Activated T-cell treated with anti-CD3 and anti-CD28 coated beads, Interleukin-2, amount 50 U/mL, for 24 hours (primary cell): ENCODE results near the gene LRRC8E.
"Not testable (repeated sequence)": the region's sequence is repeated elsewhere in the genome, so short reads cannot be mapped to it uniquely, and the experiment has no call there.

Experiments used
- DNase-seq: peaks from one replicate; pipeline ENCODE4 v3.0.0-alpha.2; 2020
- H3K27ac Mint-ChIP-seq: 2 replicates; pipeline ENCODE4 v1.8.0; 2020; ENCODE audit warnings: mild to moderate bottlenecking, mixed read lengths
- H3K27me3 Mint-ChIP-seq: 2 replicates; pipeline ENCODE4 v1.8.0; 2020; ENCODE audit warnings: mixed read lengths
- H3K36me3 Mint-ChIP-seq: 2 replicates; pipeline ENCODE4 v1.8.0; 2020; ENCODE audit warnings: low read depth, mixed read lengths
- H3K4me1 Mint-ChIP-seq: 2 replicates; pipeline ENCODE4 v1.8.0; 2020; ENCODE audit warnings: low read depth, mixed read lengths
- H3K4me3 Mint-ChIP-seq: 2 replicates; pipeline ENCODE4 v1.8.0; 2020; ENCODE audit warnings: mild to moderate bottlenecking, moderate library complexity, mixed read lengths
- H3K9me3 Mint-ChIP-seq: 2 replicates; pipeline ENCODE4 v1.8.0; 2020; ENCODE audit warnings: mixed read lengths

The LRRC8E gene

DNA sequence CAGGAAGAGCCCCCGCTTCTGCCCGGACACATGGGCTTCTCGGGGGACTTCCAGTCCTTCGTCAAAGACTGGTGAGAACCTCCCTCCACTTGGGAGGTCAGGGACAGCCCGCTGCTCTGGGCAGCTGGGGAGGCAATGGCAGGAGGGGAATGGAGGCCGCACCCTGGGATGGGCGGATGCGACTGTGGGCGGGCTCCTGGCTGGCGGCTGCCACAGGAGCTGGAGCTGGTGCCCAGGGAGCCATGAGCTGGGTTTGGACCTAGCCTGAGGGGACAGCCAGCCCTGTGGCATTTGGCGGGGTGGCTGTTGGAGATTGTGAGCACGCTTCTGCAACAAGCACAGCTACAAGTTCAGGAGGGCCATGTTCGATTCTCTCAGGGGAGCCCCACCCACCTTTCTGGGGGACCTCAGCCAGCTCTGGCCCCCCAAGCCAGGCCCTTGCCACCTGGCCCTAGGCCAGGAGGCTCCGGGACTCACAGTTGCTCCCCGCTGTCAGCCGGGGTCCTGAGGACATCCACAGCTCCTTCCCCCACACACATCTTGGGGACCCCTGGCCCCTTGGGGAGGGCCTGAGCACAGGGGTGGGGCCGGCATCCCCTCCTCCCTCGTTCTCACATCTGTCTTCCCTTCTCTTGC is 23.3 kb downstream of the LRRC8E start:
- Mint-ChIP-seq H3K4me3 (no peak overlapping the region), H3K4me1 (peaks cover 11% of the 10 kb centered on the region), H3K36me3 (peaks cover 37% of the 10 kb centered on the region), H3K27ac (no peak overlapping the region), H3K9me3 (no peaks in the 10 kb centered on the region), H3K27me3 (peaks cover 19% of the 10 kb centered on the region)
- no peak for DNase-seq

DNA sequence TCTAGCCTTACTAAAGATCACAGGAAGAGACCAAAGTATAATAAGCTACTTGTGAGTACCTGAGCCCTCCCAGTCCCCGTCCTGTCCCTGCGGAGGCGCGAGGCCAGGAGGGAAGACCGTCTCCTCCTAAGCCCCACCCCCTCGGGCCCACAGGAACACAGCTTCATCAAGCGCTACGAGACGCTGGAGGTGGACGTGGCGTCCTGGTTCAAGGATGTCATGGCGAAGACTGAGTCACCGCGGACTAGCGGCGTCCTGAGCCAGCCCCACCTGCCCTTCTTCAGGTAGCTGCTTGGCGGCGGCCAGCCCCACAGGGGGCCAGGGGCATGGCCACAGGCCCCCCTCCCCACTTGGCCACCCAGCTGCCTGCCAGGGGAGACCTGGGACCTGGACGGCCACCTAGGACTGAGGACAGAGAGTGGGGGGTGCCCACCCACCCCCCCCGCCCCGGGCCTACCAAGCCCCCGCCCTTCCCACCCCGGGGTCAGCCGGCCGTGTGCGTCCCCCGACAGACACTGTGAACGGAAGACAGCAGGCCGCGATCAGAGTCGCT is 23.9 kb downstream of the LRRC8E start:
- Mint-ChIP-seq H3K27me3 (peaks cover 23% of the 10 kb centered on the region), H3K27ac (no peak overlapping the region), H3K9me3 (no peaks in the 10 kb centered on the region), H3K4me3 (no peak overlapping the region), H3K4me1 (peaks cover 13% of the 10 kb centered on the region), H3K36me3 (peaks cover 33% of the 10 kb centered on the region)
- DNase-seq, result no peak

DNA sequence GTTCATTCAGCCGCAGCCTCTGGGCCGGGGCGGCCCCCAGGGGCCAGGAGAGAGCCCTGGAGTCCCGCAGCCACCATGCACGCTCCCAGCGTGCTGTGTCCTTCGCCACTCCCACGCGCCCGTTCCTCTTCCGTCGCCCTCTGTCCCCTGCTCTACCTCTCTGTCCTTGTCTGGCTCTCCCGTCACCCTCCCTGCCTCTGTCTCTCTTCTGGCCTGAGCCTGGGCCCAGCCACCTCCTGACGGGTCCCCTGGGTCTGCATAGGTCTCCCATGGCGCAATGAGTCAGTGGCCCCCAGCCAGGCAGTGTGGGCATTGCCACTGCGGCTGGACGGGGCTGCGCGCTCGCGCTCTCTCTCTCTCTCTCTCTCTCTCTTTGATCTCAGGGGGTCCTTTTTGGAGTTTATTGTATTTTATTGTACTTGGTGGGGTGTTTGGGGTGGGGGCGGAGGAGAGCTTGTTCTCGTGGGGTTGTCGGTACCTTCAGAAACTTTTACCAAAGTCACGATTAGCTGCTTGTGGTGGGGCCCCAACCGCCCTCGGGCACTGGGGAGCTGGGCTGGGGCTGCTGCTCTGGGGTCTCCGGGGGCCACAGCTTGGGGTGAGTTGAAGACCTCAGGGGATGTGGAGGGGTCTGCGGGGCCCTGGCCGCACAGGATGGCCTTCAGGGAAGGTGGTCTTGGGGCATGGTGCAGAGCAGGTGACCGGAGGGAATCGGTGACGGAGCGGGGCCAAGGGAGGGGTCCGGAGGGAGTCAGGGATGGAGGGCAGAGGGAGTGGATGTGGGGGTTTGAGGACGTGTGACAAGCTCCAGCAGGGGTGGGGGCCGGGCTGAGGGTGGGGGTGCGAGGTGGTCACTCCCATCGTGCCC is 24.6 kb downstream of the LRRC8E start:
- Mint-ChIP-seq H3K36me3 (peaks cover 29% of the 10 kb centered on the region), H3K4me1 (peaks cover 13% of the 10 kb centered on the region), H3K27ac (no peak overlapping the region), H3K4me3 (no peak overlapping the region), H3K27me3 (peaks cover 27% of the 10 kb centered on the region), H3K9me3 (no peaks in the 10 kb centered on the region)
- no peak for DNase-seq

DNA sequence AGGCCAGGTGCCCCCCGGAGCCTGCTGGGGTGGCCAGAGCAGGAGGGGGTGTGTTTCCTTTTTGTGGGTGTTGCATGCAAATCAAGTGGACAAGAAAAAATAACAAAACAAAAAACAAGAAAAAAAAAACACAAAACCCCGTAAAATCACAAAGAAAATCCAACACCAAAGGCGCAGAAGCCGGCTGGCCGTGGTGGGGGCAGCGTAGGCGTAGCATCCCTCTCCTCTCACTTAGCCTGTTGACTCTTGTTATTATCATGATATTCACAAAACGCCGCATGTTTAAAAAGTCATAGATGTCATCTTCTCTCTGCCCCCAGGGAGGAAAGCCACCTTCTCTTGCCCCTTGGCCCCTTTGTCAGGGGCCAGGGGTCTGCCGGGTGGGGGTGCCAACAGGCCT is 25.3 kb downstream of the LRRC8E start:
- DNase-seq, result no peak
- Mint-ChIP-seq H3K4me3 (no peak overlapping the region), H3K27ac (no peak overlapping the region), H3K4me1 (peaks cover 17% of the 10 kb centered on the region), H3K27me3 (peaks cover 34% of the 10 kb centered on the region), H3K36me3 (peaks cover 29% of the 10 kb centered on the region), H3K9me3 (no peaks in the 10 kb centered on the region)

DNA sequence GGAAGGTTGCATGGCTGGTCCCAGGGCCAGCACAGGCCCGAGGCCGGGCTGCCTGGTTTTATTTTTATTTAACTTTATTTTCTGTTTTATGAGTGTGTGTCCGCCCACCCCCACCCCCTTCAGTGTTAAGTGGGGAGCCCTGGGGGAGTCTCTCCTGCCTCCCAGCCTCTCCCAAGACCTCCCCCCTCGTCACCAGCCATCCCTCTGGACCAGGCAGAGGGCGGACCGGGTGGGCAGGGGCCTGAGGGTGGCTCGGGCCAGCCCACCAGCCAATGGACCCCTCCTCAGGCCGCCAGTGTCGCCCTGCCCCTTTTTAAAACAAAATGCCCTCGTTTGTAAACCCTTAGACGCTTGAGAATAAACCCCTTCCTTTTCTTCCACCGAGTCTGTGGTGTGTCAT is 25.8 kb downstream of the LRRC8E start:
- Mint-ChIP-seq H3K27me3 (peaks cover 39% of the 10 kb centered on the region), H3K9me3 (no peaks in the 10 kb centered on the region), H3K4me1 (peaks cover 17% of the 10 kb centered on the region), H3K36me3 (peaks cover 29% of the 10 kb centered on the region), H3K27ac (no peak overlapping the region), H3K4me3 (no peak overlapping the region)
- no peak for DNase-seq

DNA sequence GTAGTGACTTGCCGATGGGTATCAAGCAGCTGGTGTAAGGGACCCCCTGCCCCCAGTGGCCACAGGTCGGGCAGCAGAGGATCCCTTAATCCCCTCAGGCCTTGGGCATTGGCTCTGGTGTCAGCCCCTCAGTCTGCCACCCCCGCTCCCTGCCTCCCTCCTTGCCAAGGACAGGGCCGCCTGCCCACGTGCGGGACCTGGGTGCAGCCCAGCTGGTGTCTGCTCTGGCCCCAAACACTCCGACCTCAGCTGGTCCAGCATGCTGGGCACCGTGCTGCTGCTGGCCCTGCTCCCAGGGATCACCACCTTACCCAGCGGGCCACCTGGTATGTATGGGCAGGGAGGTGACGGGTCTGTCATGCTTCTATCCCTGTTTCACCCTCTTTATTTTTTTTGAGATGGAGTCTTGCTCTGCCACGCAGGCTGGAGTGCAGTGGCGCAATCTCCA is 26.3 kb downstream of the LRRC8E start, which contains the start of gene TGFBR3L:
Gene TGFBR3L, plus strand, starts transcription at position 233 of the 448 bp plus-strand sequence.
- no peak for DNase-seq
- peak within 1 kb of the TSS; percentile 56 for H3K4me3 Mint-ChIP-seq
- peaks cover 19% of the 10 kb centered on the region for H3K4me1 Mint-ChIP-seq
- H3K27me3 Mint-ChIP-seq, result peaks cover 44% of the 10 kb centered on the region
- peaks cover 29% of the 10 kb centered on the region for H3K36me3 Mint-ChIP-seq
- no peak within 1 kb of the TSS for H3K27ac Mint-ChIP-seq
- H3K9me3 Mint-ChIP-seq, result no peaks in the 10 kb centered on the region

DNA sequence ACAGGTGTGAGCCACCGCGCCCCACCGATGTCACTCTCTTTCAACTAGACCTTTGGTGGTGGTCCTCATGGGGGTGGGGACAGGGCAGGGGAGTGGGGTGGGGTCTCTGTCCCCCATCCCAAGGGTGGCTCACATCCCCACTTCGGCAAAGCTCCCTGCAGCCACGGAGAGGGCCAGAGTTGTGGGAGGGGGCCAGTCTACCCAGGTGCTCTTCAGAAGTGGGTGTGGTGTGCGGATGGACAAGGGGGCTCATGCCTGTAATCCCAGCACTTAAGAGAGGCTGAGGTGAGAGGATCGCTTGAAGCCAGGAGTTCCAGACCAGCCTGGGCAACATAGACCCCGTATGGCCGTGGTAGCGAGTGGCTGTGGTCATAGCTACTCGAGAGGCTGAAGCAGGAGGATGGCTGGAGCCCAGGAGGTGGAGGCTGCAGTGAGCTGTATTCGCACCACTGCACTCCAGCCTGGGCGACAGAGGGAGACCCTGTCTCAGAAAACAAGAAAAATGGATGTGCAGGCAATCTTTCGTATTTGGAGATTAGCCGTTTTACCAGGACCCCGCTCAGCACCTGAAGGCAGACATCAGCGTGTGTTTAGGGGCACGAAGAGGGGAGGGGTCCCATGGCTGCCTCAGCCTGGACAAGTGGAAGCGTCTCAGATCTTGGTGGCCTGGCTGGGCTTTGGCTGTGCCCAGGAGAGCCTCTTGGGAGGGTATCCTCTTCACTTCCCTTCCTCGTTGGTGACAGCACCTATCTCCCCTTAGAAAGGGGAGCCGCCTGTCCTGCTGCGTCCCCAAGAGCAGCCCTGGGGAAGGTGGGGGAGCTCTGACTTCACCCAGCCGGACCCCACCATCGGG is 27.2 kb downstream of the LRRC8E start:
- no peaks in the 10 kb centered on the region for H3K9me3 Mint-ChIP-seq
- peak overlapping the region; percentile 56 for H3K4me3 Mint-ChIP-seq
- H3K4me1 Mint-ChIP-seq, result peaks cover 24% of the 10 kb centered on the region
- peaks cover 25% of the 10 kb centered on the region for H3K36me3 Mint-ChIP-seq
- DNase-seq, result no peak
- no peak overlapping the region for H3K27ac Mint-ChIP-seq
- peaks cover 49% of the 10 kb centered on the region for H3K27me3 Mint-ChIP-seq

DNA sequence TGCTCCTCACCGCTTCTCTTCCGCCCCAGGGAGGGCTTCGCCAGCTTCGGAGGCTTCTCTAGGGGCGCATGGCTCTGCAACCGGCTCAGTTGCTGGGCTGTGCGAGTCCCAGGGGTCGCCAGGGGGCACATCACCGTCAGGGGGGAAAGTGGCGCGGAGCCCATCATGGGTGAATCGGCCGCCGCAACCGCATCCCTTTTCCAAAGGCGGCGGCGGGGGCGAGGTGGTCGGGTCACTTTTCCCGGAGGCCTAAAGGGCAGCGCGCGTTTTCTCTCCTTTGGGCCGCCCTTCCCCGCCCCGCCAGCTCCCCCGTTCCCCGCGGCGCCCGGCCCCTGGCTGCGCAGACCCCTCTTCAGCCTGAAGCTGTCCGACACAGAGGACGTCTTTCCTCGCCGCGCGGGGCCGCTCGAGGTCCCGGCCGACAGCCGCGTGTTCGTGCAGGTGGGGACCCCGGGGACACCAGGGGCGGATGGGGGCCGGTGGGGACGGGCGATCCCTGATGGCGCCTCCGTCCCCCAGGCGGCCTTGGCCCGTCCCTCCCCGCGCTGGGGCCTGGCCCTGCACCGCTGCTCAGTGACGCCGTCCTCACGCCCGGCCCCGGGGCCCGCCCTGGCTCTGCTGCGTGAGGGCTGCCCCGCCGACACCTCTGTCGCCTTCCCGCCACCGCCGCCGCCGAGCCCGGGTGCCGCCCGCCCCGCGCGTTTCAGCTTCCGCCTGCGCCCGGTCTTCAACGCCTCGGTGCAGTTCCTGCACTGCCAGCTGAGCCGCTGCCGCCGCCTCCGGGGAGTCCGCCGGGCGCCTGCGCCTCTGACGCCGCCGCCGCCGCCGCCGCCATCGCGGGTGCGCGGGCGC is 28.0 kb downstream of the LRRC8E start:
- no peak overlapping the region for H3K27ac Mint-ChIP-seq
- H3K4me3 Mint-ChIP-seq, result peak overlapping the region; percentile 71
- H3K9me3 Mint-ChIP-seq, result no peaks in the 10 kb centered on the region
- peaks cover 49% of the 10 kb centered on the region for H3K27me3 Mint-ChIP-seq
- peak; percentile 73 for DNase-seq
- H3K4me1 Mint-ChIP-seq, result peaks cover 29% of the 10 kb centered on the region
- H3K36me3 Mint-ChIP-seq, result peaks cover 18% of the 10 kb centered on the region

DNA sequence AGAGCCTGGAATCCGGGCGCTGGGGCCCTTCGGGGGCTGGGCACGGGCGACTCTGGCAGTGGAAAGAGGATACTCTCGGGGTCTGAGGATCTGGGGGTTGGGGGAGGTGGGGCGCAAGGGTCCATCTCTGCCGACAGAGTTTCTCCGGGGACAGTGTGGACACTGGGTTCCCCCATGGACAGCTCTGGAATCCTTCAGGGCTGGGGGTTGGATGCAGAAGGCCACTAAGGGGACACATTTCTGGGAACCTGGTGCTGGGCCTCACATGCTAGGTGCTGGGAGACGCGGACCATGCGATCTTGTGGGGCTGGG is 28.6 kb downstream of the LRRC8E start:
- Mint-ChIP-seq H3K4me3 (peak overlapping the region; percentile 71), H3K36me3 (peaks cover 15% of the 10 kb centered on the region), H3K4me1 (peaks cover 34% of the 10 kb centered on the region), H3K27me3 (peaks cover 49% of the 10 kb centered on the region), H3K9me3 (no peaks in the 10 kb centered on the region), H3K27ac (no peak overlapping the region)
- DNase-seq, result no peak

DNA sequence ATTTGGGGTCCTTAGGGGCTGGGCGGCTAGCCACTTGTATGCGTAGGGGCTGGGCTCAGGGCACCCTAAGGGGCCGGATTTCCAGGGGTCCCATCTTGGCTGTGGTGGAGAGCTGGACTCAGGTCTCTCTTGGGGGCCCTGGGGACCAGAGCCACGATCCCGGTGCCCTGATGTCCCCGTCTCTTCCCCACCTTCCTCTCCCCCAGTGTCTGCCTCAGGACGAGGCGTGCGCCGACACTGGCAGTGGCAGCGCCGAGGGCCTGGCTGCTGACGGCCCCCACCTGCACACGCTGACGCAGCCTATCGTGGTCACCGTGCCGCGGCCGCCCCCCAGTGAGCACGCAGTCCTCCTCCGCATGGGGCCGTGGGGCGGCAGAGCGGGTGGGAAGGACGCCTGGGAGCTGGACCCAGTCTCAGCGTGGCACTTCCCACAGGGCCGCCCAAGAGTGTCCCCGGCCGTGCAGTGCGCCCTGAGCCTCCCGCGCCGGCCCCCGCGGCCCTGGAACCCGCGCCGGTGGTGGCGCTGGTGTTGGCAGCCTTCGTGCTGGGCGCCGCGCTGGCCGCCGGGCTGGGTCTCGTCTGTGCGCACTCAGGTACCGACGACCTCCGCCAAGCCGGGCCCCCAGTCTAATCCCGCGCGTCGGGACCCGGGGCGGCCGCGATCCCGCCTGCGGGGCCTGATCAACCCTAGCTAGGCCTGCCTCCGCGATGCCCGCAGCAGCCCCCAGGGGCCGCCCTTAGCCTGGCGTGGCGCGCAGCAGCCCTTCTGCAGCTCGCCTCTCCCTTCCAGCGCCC is 29.2 kb downstream of the LRRC8E start:
- no peak overlapping the region for H3K27ac Mint-ChIP-seq
- peak; percentile 75 for DNase-seq
- H3K9me3 Mint-ChIP-seq, result no peaks in the 10 kb centered on the region
- H3K4me1 Mint-ChIP-seq, result peaks cover 37% of the 10 kb centered on the region
- H3K27me3 Mint-ChIP-seq, result peaks cover 49% of the 10 kb centered on the region
- H3K4me3 Mint-ChIP-seq, result peak overlapping the region; percentile 71
- peaks cover 17% of the 10 kb centered on the region for H3K36me3 Mint-ChIP-seq

DNA sequence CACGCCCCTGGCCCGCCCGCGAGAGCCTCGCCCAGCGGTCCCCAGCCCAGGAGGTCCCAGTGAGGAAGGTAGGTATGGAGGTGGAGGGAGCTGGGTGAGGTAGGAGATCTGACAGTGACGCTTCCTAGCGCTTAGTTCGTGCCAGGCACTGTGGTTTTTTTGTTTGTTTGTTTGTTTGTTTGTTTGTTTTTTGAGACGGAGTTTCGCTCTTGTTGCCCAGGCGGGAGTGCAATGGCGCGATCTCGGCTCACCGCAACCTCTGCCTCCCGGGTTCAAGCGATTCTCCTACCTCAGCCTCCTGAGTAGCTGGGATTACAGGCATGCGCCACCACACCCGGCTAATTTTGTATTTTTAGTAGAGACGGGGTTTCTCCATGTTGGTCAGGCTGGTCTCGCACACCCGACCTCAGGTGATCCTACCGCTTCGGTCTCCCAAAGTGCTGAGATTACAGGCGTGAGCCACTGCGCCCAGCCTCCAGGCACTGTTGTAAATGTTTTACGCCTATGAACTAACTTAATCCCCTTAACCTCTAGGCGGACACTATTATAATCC is 29.8 kb downstream of the LRRC8E start:
- Mint-ChIP-seq H3K4me1 (peaks cover 37% of the 10 kb centered on the region), H3K36me3 (peaks cover 14% of the 10 kb centered on the region), H3K27me3 (peaks cover 49% of the 10 kb centered on the region)
- H3K9me3 Mint-ChIP-seq, H3K4me3 Mint-ChIP-seq, H3K27ac Mint-ChIP-seq, DNase-seq: not testable (repeated sequence)

DNA sequence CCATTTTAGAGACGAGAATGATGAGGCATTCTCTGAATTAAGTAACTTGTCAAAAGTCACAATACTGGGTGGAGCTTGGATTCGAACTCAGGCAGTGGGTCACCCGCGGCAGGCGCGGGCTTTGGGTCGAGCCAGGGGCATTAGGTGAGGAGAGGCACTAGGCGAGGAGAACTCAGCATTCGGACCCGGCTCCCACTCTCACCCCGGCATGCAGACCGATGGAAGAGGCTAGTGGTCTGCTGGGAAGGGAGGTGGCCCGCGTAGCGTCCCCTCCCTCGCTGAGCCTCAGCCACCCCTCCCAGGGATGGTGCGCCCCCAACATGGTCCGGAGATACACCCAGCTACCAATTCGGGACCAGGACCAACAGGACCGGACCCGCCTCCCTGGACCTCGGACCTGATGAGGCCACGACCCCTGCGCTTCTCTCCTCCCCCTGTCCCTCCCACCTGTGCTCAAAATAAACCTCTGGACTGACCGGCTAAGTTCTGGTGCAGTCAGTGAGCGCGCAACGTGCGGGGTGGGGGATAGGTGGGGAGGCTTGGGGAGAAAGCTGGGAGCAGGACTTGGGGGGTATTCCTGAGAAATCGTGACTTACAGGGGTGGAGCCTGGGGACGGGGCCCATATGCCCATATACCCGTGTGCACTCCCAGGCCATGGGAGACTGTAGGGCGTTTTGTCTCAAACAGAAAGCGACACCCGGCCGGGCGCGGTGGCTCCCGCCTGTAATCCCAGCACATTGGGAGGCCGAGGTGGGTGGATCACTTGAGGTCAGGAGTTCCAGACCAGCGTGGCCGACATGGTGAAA is 30.5 kb downstream of the LRRC8E start:
- H3K27ac Mint-ChIP-seq, result no peak overlapping the region
- DNase-seq, result no peak
- peaks cover 49% of the 10 kb centered on the region for H3K27me3 Mint-ChIP-seq
- peaks cover 14% of the 10 kb centered on the region for H3K36me3 Mint-ChIP-seq
- no peaks in the 10 kb centered on the region for H3K9me3 Mint-ChIP-seq
- H3K4me1 Mint-ChIP-seq, result peaks cover 37% of the 10 kb centered on the region
- H3K4me3 Mint-ChIP-seq, result peak overlapping the region; percentile 77
